K562 (cell line): ENCODE results near the gene ADARB2. TPM values are rescaled to one million over a fixed set of nuclear protein-coding genes. Genes with fewer than 3 reads are reported as not detected.

Experiments used
- ATAC-seq: fragments of 200-7000 bp; cut with Tn5 transposase; 3 replicates; pipeline ENCODE4 v1.9.1; 2020; ENCODE audit warnings: moderate library complexity
- BruUV-seq: library from RNA; stranded (reverse); fragments of 400-500 nt; replicated peaks from 2 replicates; lab custom pipeline; 2021; lab: Mats Ljungman, UMichigan
- CTCF ChIA-PET: fragments of 300-600 bp; formaldehyde crosslinking; extraction: SDS; loops from one replicate; lab custom pipeline; 2021; ENCODE audit warnings: low intra/inter-chr PET ratio; lab: Yijun Ruan, JAX
- POLR2A ChIA-PET: fragments of 300-600, 350-650 bp; sonication (Branson Sonifier 250); formaldehyde crosslinking; extraction: SDS; loops from one replicate; lab custom pipeline; 2021; ENCODE audit warnings: antibody characterized with exemption, inconsistent platforms; lab: Yijun Ruan, JAX
- DNase-seq, 4 experiments: peaks; one replicate each; pipeline versions ENCODE4 v3.0.0 to v3.0.0-alpha.2; 2011 to 2018; ENCODE audit warnings: low spot score in 3 of 4, mixed read lengths in 3 of 4; ENCODE audit errors: extremely low read depth in 1 of 4
- FAIRE-seq: peaks from 2 replicates; lab custom pipeline; 2011; peaks lifted over from hg19 to GRCh38; lab: Jason Lieb, UNC
- H2AFZ ChIP-seq: 2 replicates; pipeline ENCODE4 v1.6.0; 2011; ENCODE audit warnings: low read depth, low read length, control low read depth, inconsistent platforms
- H3K27ac ChIP-seq: fragments of 200-600 bp; 3 replicates; pipeline ENCODE4 v1.8.0; 2011; ENCODE audit warnings: low read depth, mild to moderate bottlenecking, control low read depth, inconsistent platforms, low read length, moderate library complexity, mixed read lengths; ENCODE audit errors: extremely low read depth
- H3K27me3 ChIP-seq, 2 experiments: fragments of 300-600 bp in 1 of 2; 2 replicates in 1 of 2; 3 replicates in 1 of 2; pipeline versions ENCODE4 v1.6.0 to v1.8.0; 2011; ENCODE audit warnings: inconsistent platforms in 2 of 2, low read length in 2 of 2, mild to moderate bottlenecking in 1 of 2, mixed read lengths in 1 of 2, moderate library complexity in 1 of 2; ENCODE audit not compliant: control insufficient read depth in 2 of 2, insufficient read depth in 2 of 2
- H3K36me3 ChIP-seq: fragments of 300-600 bp; 3 replicates; pipeline ENCODE4 v1.8.0; 2011; ENCODE audit warnings: mild to moderate bottlenecking, low read length, inconsistent platforms; ENCODE audit not compliant: control insufficient read depth, insufficient read depth
- H3K4me1 ChIP-seq, 2 experiments: fragments of 200-600 bp in 1 of 2; replicated peaks in 1 of 2; 2 replicates in 1 of 2; 3 replicates in 1 of 2; pipeline versions ENCODE4 v1.5.1 to v1.8.0; 2011; ENCODE audit warnings: inconsistent platforms in 2 of 2, low read length in 2 of 2, mild to moderate bottlenecking in 1 of 2, mixed read lengths in 1 of 2, moderate library complexity in 1 of 2; ENCODE audit not compliant: control insufficient read depth in 2 of 2, insufficient read depth in 2 of 2
- H3K4me2 ChIP-seq: 2 replicates; pipeline ENCODE4 v1.6.1; 2011; ENCODE audit warnings: low read length, control low read depth, inconsistent platforms, mixed read lengths; ENCODE audit not compliant: insufficient read depth
- H3K4me3 ChIP-seq: fragments of 200-600 bp; sonication (generic), shearing (Covaris generic); 2 replicates; pipeline ENCODE4 v1.5.1; 2016; ENCODE audit warnings: control low read depth, inconsistent platforms
- H3K79me2 ChIP-seq: fragments of 200-600 bp; 3 replicates; pipeline ENCODE4 v1.8.0; 2011; ENCODE audit warnings: low read length, inconsistent platforms; ENCODE audit not compliant: control insufficient read depth, insufficient read depth
- H3K9ac ChIP-seq, 2 experiments: 2 replicates each; pipeline versions ENCODE4 v1.6.0 to v1.6.1; 2011; ENCODE audit warnings: low read depth in 2 of 2, low read length in 2 of 2, control low read depth in 1 of 2, inconsistent platforms in 1 of 2, mild to moderate bottlenecking in 1 of 2, mixed read lengths in 1 of 2; ENCODE audit not compliant: insufficient read depth in 1 of 2
- H3K9me1 ChIP-seq: one replicate; pipeline ENCODE4 v1.6.0; 2011; ENCODE audit warnings: inconsistent platforms, mild to moderate bottlenecking, low read length, moderate library complexity; ENCODE audit not compliant: control insufficient read depth, insufficient read depth
- H3K9me3 ChIP-seq: replicated peaks from 2 replicates; pipeline ENCODE4 v1.5.1; 2011; ENCODE audit warnings: low read depth, low read length, inconsistent platforms; ENCODE audit not compliant: control insufficient read depth, insufficient read depth
- H4K20me1 ChIP-seq: replicated peaks from 2 replicates; pipeline ENCODE4 v1.6.1; 2011; ENCODE audit warnings: low read length, inconsistent platforms, mixed read lengths; ENCODE audit not compliant: control insufficient read depth, insufficient read depth
- EP300 ChIP-seq: IDR thresholded peaks from 2 replicates; pipeline ENCODE4 v1.6.1; 2012; ENCODE audit warnings: low read length, improper control_type of control experiment
- FOXM1 ChIP-seq, 2 experiments: fragments of 450-650 bp in 1 of 2; sonication (generic) in 1 of 2; formaldehyde crosslinking in 1 of 2; IDR thresholded peaks; 2 replicates each; pipeline versions ENCODE4 v1.6.1 to v1.9.0; 2017 to 2022; ENCODE audit warnings: low read depth in 2 of 2, mild to moderate bottlenecking in 2 of 2, missing genetic modification reagents in 1 of 2, moderate library complexity in 1 of 2
- HMGN3 ChIP-seq: IDR thresholded peaks from 2 replicates; pipeline ENCODE4 v1.6.1; 2011; ENCODE audit warnings: borderline replicate concordance, low read depth, mild to moderate bottlenecking, mixed read lengths, low read length; ENCODE audit not compliant: insufficient read length; ENCODE audit errors: extremely low read depth
- MTA1 ChIP-seq: fragments of 450-650 bp; IDR thresholded peaks from 2 replicates; pipeline ENCODE4 v1.6.1; 2017; ENCODE audit warnings: borderline replicate concordance
- NKRF ChIP-seq: fragments of 450-650 bp; IDR thresholded peaks from 2 replicates; pipeline ENCODE4 v1.6.1; 2016; ENCODE audit warnings: borderline replicate concordance
- PPARD ChIP-seq: fragments of 250-450 bp; sonication (Bioruptor Pico); IDR thresholded peaks from 2 replicates; pipeline ENCODE4 v1.8.0; 2022; ENCODE audit warnings: inconsistent platforms, mild to moderate bottlenecking, moderate library complexity
- SMARCB1 ChIP-seq: IDR thresholded peaks from 2 replicates; pipeline ENCODE4 v1.6.1; 2011; ENCODE audit warnings: improper control_type of control experiment, low read depth; ENCODE audit not compliant: insufficient read length
- ZC3H4 ChIP-seq: sonication (generic); formaldehyde crosslinking; IDR thresholded peaks from 2 replicates; pipeline ENCODE4 v1.9.0; 2021; ENCODE audit warnings: missing genetic modification reagents, borderline replicate concordance
- WGBS: fragments of 100-300 bp; shearing (Covaris generic); methylation state at CpG from one replicate; pipeline ENCODE4 v1.1.6; 2016; ENCODE audit warnings: low coverage, mixed read lengths; ENCODE audit not compliant: insufficient coverage; ENCODE audit errors: missing lambda C conversion rate; 5-methylcytosine and 5-hydroxymethylcytosine counted together
- in situ Hi-C: fragments of 300-500 bp; cut with MboI; formaldehyde crosslinking; loops from 4 replicates; pipeline ENCODE4 v1.15.0; 2018; ENCODE audit warnings: inconsistent platforms, mixed read lengths
- intact Hi-C: fragments of 100-400 bp; cut with micrococcal nuclease; formaldehyde crosslinking; loops from 2 replicates; pipeline ENCODE4 v1.14.2; 2022
- polyA plus RNA-seq, 8 experiments: library from polyadenylated mRNA; depleted of rRNA in 4 of 8; stranded (reverse) in 5 of 8; unstranded in 3 of 8; fragments of >200 nt; fragmentation: Nextera tagmentation in 2 of 8; fragmentation: Illumina TruSeq in 1 of 8; extraction: Ambion mirVana in 2 of 8; extraction: Trizol in 1 of 8; gene quantifications; 2 replicates each; pipeline versions ENCODE4 v1.2.1 to v1.2.3, GENCODE V29; 2011 to 2014; ENCODE audit warnings: inconsistent platforms in 1 of 8, missing spikeins in 1 of 8
- total RNA-seq, 7 experiments: library from RNA; depleted of rRNA in 6 of 7; stranded (reverse); fragments of >200 nt in 6 of 7; fragmentation: Illumina TruSeq in 2 of 7; extraction: Trizol in 2 of 7; gene quantifications; 2 replicates each; pipeline versions ENCODE4 v1.2.1 to v1.2.3, GENCODE V29; 2011 to 2021; ENCODE audit warnings: low replicate concordance in 1 of 7

ADARB2 gene
- total and polyA plus RNA-seq, 9 of the 15 experiments (the other 6 are each of a cell fraction or from before 2014, with no cell fraction given) = not detected

- ChIA-PET POLR2A (interaction anchor here (0.5 to 0.9 kb wide), 3 partner anchors 9 to 1387 kb away, joined by 3 read pairs; no protein-coding TSS in a partner anchor), CTCF (no interaction called here)
- BruUV-seq = no TSS peak
- DNase-seq (no peak), ATAC-seq (no peak), FAIRE-seq (no peak)
- 0% methylated on average over 6 of the region's 6 CpGs for WGBS
- no peak for TF ChIP-seq MTA1
- TF ChIP-seq PPARD = no peak
- no peak for TF ChIP-seq NKRF
- TF ChIP-seq EP300 = no peak
- no peak for TF ChIP-seq ZC3H4 (CRISPR knock-in tag)
- no peak for TF ChIP-seq SMARCB1
- no peak for TF ChIP-seq FOXM1 (IDR thresholded peaks at IDR 0.05; ENCODE audit: low read depth)
- no peak for TF ChIP-seq FOXM1 (CRISPR knock-in tag; IDR thresholded peaks at IDR 0.05; ENCODE audit: low read depth)
- no peak for TF ChIP-seq HMGN3
- H3K4me2 ChIP-seq = no peak overlapping the region
- no peaks in the 10 kb centered on the region for H3K9me3 ChIP-seq
- peaks cover 11 to 39% of the 10 kb centered on the region in 2 experiments; a peak in 4 of 5 replicates for H3K27me3 ChIP-seq
- H3K9ac ChIP-seq = no peak overlapping the region
- H3K27ac ChIP-seq = no peak overlapping the region
- no peaks in the 10 kb centered on the region for H3K36me3 ChIP-seq
- H2AFZ ChIP-seq = no peak overlapping the region
- in situ Hi-C loops = no loop called here
- no peaks in the 10 kb centered on the region for H4K20me1 ChIP-seq
- H3K79me2 ChIP-seq = no peaks in the 10 kb centered on the region
- no peaks in the 10 kb centered on the region for H3K9me1 ChIP-seq
- intact Hi-C loops = no loop called here
- H3K4me3 ChIP-seq = no peak overlapping the region
- no peaks in the 10 kb centered on the region for H3K4me1 ChIP-seq
Measured at GRCh38 chr10:1658658-1659057, 78.7 kb downstream of the ADARB2 start.
